K562 (cell line): Measurements from ENCODE around the gene ENOSF1. TPM values are rescaled to one million over a fixed set of nuclear protein-coding genes. Genes with fewer than 3 reads are reported as not detected.

Experiments used
- HINFP ChIP-seq: fragments of 450-650 bp; conservative IDR thresholded peaks from 2 replicates; pipeline ENCODE4 v1.6.1; 2016; ENCODE audit warnings: missing genetic modification characterization, low read depth, mild to moderate bottlenecking, control low read depth, missing compliant biosample characterization
- HMBOX1 ChIP-seq: sonication (generic); IDR thresholded peaks from 2 replicates; pipeline ENCODE4 v1.6.1; 2016
- MAFK ChIP-seq: IDR thresholded peaks from 2 replicates; pipeline ENCODE4 v1.6.1; 2011; ENCODE audit warnings: low read length, improper control_type of control experiment
- PHB2 ChIP-seq: fragments of 450-650 bp; IDR thresholded peaks from 2 replicates; pipeline ENCODE4 v1.6.1; 2017; ENCODE audit warnings: low read depth
- PREB ChIP-seq: sonication (generic); formaldehyde crosslinking; IDR thresholded peaks from 2 replicates; pipeline ENCODE4 v1.8.1; 2023; ENCODE audit warnings: mild to moderate bottlenecking, missing genetic modification reagents
- ZNF445 ChIP-seq: fragments of 250-450 bp; sonication (Bioruptor Pico); IDR thresholded peaks from 2 replicates; pipeline ENCODE4 v1.4.0; 2020; ENCODE audit warnings: low read depth, mild to moderate bottlenecking, moderate library complexity
- polyA plus RNA-seq, 8 experiments: library from polyadenylated mRNA; depleted of rRNA in 4 of 8; stranded (reverse) in 5 of 8; unstranded in 3 of 8; fragments of >200 nt; fragmentation: Nextera tagmentation in 2 of 8; fragmentation: Illumina TruSeq in 1 of 8; extraction: Ambion mirVana in 2 of 8; extraction: Trizol in 1 of 8; gene quantifications; 2 replicates each; pipeline versions ENCODE4 v1.2.1 to v1.2.3, GENCODE V29; 2011 to 2014; ENCODE audit warnings: inconsistent platforms in 1 of 8, missing spikeins in 1 of 8
- total RNA-seq, 7 experiments: library from RNA; depleted of rRNA in 6 of 7; stranded (reverse); fragments of >200 nt in 6 of 7; fragmentation: Illumina TruSeq in 2 of 7; extraction: Trizol in 2 of 7; gene quantifications; 2 replicates each; pipeline versions ENCODE4 v1.2.1 to v1.2.3, GENCODE V29; 2011 to 2021; ENCODE audit warnings: low replicate concordance in 1 of 7
- TF ChIP-seq, protein P1 (sequence below), 2 experiments: fragments of 450-650 bp; IDR thresholded peaks; 2 replicates each; pipeline ENCODE4 v1.6.1; 2016; ENCODE audit warnings: mild to moderate bottlenecking in 2 of 2, borderline replicate concordance in 1 of 2, low read depth in 1 of 2, moderate library complexity in 1 of 2
- TF ChIP-seq, protein P2 (sequence below): fragments of 450-650 bp; IDR thresholded peaks from 2 replicates; pipeline ENCODE4 v1.6.1; 2017; ENCODE audit warnings: antibody characterized with exemption
- TF ChIP-seq, protein P3 (sequence below): sonication (generic); formaldehyde crosslinking; IDR thresholded peaks from 2 replicates; pipeline ENCODE4 v1.9.0; 2022; ENCODE audit warnings: mild to moderate bottlenecking, missing genetic modification reagents
- TF ChIP-seq, protein P4 (sequence below): sonication (generic); formaldehyde crosslinking; IDR thresholded peaks from 2 replicates; pipeline ENCODE4 v1.8.1; 2022; ENCODE audit warnings: missing genetic modification reagents

Gene ENOSF1
- total and polyA plus RNA-seq, 9 of the 15 experiments (the other 6 are each of a cell fraction or from before 2014, with no cell fraction given) = 15.5 to 66.4 (median 46.5) TPM

DNA sequence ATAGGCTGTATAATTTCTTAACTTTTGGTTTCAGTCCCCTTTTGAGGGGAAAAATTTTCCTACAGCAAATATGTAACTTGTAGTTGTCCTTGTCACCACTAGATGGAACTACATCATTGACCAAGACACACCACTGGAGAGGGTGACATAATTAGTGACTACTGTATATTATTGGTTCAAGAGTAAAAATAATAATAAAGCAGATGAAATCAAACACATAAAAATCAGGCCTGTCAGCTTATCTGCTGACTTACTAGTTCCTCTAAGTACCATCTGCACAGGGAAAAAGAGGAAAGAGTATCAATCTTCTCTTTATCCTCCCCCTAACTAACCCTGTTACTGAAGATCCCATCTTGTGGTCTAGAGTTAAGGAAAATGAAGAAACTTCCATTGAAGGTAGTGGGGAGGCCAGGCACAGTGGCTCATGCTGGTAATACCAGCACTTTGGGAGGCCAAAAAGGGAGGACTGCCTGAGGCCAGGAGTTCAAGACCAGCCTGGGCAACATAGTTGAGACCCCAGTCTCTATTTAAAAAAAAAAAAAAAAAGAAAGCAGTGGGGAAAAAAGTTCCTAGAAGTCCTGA lies 29.6 kb upstream of the ENOSF1 start (continued):
- TF ChIP-seq, protein P1, sequence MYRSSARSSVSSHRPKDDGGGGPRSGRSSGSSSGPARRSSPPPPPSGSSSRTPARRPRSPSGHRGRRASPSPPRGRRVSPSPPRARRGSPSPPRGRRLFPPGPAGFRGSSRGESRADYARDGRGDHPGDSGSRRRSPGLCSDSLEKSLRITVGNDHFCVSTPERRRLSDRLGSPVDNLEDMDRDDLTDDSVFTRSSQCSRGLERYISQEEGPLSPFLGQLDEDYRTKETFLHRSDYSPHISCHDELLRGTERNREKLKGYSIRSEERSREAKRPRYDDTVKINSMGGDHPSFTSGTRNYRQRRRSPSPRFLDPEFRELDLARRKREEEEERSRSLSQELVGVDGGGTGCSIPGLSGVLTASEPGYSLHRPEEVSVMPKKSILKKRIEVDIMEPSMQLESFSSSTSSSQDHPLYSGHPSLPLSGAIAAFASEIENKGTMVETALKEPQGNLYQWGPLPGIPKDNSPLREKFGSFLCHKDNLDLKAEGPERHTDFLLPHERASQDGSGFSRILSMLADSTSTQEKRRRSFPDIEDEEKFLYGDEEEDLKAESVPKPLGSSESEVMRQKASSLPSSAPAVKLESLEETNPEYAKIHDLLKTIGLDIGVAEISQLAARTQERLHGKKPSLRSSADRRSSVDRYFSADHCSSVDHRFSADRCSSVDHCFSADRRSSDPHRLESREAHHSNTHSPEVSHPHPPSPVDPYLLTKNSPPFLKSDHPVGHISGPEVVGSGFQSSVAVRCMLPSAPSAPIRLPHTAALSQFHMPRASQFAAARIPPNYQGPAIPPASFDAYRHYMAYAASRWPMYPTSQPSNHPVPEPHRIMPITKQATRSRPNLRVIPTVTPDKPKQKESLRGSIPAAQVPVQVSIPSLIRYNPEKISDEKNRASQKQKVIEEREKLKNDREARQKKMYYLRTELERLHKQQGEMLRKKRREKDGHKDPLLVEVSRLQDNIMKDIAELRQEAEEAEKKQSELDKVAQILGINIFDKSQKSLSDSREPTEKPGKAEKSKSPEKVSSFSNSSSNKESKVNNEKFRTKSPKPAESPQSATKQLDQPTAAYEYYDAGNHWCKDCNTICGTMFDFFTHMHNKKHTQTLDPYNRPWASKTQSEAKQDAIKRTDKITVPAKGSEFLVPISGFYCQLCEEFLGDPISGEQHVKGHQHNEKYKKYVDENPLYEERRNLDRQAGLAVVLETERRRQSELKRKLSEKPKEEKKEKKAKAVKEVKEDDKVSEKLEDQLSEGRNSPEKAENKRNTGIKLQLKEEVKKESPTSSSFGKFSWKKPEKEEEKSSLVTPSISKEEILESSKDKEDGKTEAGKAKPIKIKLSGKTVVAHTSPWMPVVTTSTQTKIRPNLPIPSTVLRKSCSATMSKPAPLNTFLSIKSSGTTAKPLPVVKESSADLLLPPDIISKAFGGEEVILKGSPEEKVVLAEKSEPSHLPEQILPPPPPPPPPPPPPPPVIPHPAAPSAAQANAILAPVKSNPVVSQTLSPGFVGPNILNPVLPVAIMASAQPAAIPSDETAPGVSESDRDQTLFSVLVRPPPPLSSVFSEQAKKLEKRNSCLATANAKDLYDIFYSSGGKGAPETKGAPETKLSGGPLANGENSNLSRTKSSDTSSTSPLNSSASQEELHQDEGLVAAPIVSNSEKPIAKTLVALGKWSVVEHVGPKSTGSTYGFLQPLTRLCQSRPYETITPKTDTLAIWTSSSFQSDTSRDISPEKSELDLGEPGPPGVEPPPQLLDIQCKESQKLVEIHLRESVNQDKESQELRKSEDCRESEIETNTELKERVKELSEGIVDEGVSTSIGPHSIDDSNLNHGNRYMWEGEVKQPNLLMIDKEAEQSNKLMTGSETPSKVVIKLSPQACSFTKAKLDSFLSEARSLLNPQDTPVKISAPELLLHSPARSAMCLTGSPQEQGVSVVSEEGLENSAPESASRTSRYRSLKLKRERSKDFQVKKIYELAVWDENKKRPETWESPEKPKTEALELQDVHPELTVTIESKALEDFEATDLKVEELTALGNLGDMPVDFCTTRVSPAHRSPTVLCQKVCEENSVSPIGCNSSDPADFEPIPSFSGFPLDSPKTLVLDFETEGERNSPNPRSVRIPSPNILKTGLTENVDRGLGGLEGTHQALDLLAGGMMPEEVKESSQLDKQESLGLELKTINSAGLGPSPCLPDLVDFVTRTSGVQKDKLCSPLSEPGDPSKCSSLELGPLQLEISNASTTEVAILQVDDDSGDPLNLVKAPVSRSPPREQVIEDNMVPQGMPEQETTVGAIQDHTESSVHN (IDR thresholded peaks at IDR 0.05; ENCODE audit: borderline replicate concordance in 1 of 2, low read depth in 1 of 2) = no peak
- TF ChIP-seq, protein P2, sequence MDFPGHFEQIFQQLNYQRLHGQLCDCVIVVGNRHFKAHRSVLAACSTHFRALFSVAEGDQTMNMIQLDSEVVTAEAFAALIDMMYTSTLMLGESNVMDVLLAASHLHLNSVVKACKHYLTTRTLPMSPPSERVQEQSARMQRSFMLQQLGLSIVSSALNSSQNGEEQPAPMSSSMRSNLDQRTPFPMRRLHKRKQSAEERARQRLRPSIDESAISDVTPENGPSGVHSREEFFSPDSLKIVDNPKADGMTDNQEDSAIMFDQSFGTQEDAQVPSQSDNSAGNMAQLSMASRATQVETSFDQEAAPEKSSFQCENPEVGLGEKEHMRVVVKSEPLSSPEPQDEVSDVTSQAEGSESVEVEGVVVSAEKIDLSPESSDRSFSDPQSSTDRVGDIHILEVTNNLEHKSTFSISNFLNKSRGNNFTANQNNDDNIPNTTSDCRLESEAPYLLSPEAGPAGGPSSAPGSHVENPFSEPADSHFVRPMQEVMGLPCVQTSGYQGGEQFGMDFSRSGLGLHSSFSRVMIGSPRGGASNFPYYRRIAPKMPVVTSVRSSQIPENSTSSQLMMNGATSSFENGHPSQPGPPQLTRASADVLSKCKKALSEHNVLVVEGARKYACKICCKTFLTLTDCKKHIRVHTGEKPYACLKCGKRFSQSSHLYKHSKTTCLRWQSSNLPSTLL = no peak
- TF ChIP-seq HINFP (tag) (no peak), HMBOX1 (peak; percentile 91), PREB (CRISPR knock-in tag) (no peak), MAFK (no peak), ZNF445 (CRISPR knock-in tag) (no peak), PHB2 (no peak)
- TF ChIP-seq, protein P3, sequence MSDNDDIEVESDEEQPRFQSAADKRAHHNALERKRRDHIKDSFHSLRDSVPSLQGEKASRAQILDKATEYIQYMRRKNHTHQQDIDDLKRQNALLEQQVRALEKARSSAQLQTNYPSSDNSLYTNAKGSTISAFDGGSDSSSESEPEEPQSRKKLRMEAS (CRISPR knock-in tag) = no peak
- TF ChIP-seq, protein P4, sequence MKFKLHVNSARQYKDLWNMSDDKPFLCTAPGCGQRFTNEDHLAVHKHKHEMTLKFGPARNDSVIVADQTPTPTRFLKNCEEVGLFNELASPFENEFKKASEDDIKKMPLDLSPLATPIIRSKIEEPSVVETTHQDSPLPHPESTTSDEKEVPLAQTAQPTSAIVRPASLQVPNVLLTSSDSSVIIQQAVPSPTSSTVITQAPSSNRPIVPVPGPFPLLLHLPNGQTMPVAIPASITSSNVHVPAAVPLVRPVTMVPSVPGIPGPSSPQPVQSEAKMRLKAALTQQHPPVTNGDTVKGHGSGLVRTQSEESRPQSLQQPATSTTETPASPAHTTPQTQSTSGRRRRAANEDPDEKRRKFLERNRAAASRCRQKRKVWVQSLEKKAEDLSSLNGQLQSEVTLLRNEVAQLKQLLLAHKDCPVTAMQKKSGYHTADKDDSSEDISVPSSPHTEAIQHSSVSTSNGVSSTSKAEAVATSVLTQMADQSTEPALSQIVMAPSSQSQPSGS (CRISPR knock-in tag) = no peak
